DMS153 treated with DMSO at 0.1 percent for 48 hours (cell line): ENCODE measurements around the gene LAPTM5.
A peak's percentile ranks its signal among the peaks of the same experiment; 100 is the strongest.
"Not testable (repeated sequence)": the region's sequence is repeated elsewhere in the genome, so short reads cannot be mapped to it uniquely, and the experiment has no call there.

Experiments used
- DNase-seq: peaks from one replicate; lab custom pipeline; 2025; ENCODE audit not compliant: unreplicated experiment; lab: John Stamatoyannopoulos, UW

Gene LAPTM5

GRCh38 chr1:30698401-30698981, 59.1 kb downstream of the LAPTM5 start:
- no peak for DNase-seq

GRCh38 chr1:30697571-30698376, 59.8 kb downstream of the LAPTM5 start:
- DNase-seq: no peak

GRCh38 chr1:30696831-30697230, 60.7 kb downstream of the LAPTM5 start:
- DNase-seq: no peak

GRCh38 chr1:30695439-30695841, 62.1 kb downstream of the LAPTM5 start:
- DNase-seq: no peak

- no peak for DNase-seq
Measured at GRCh38 chr1:30694280-30695175, 63.0 kb downstream of the LAPTM5 start.

- no peak for DNase-seq
Measured at GRCh38 chr1:30693822-30694221, 63.8 kb downstream of the LAPTM5 start.

- DNase-seq: no peak
Measured at GRCh38 chr1:30693366-30693765, 64.2 kb downstream of the LAPTM5 start.

- DNase-seq: no peak
Measured at GRCh38 chr1:30692948-30693301, 64.6 kb downstream of the LAPTM5 start.

- DNase-seq: no peak
Measured at GRCh38 chr1:30692201-30692947, 65.2 kb downstream of the LAPTM5 start.

GRCh38 chr1:30691480-30691879, 66.1 kb downstream of the LAPTM5 start:
- no peak for DNase-seq

- no peak for DNase-seq
Measured at GRCh38 chr1:30689901-30690645, 67.5 kb downstream of the LAPTM5 start.

GRCh38 chr1:30688920-30689794, 68.4 kb downstream of the LAPTM5 start:
- DNase-seq: no peak

GRCh38 chr1:30688516-30688915, 69.1 kb downstream of the LAPTM5 start:
- not testable (repeated sequence) for DNase-seq

GRCh38 chr1:30687886-30688285, 69.7 kb downstream of the LAPTM5 start:
- DNase-seq: no peak

- DNase-seq: no peak
Measured at GRCh38 chr1:30686236-30686935, 71.2 kb downstream of the LAPTM5 start.

GRCh38 chr1:30685796-30686165, 71.8 kb downstream of the LAPTM5 start:
- DNase-seq: no peak

- peak; percentile 92 for DNase-seq
Measured at GRCh38 chr1:30684881-30685795, 72.4 kb downstream of the LAPTM5 start.

- DNase-seq: no peak
Measured at GRCh38 chr1:30684259-30684658, 73.3 kb downstream of the LAPTM5 start.
